GM23248 (cell line): ENCODE results near the gene MS4A4E.

Source experiments
- EZH2 ChIP-seq: fragments of 200-600 bp; sonication (generic); IDR thresholded peaks from 2 replicates; pipeline ENCODE4 v1.6.1; 2018; ENCODE audit warnings: antibody characterized with exemption, mild to moderate bottlenecking; ENCODE audit not compliant: insufficient read depth, poor library complexity, severe bottlenecking
- EZH2phosphoT487 ChIP-seq: fragments of 200-600 bp; sonication (generic); IDR thresholded peaks from 2 replicates; pipeline ENCODE4 v1.6.1; 2018; ENCODE audit warnings: antibody characterized with exemption, moderate library complexity, mild to moderate bottlenecking, low read depth; ENCODE audit not compliant: insufficient read depth

DNA sequence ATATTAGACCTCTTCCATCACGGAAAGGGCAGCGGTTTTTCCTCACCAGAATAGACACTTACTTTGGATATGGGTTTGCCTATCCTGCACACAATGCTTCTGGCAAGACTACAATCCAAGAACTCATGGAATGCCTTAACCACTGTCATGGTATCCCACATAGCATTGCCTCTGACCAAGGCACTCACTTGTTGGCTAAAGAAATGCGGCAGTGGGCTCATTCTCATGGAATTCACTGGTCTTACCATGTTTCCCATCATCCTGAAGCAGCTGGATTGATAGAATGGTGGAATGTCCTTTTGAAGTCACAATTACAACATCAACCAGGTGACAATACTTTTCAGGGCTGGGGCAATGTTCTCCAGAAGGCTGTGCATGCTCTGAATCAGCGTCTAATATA, 20.8 kb downstream of the MS4A4E start:
- TF ChIP-seq EZH2 (no peak), EZH2phosphoT487 (no peak)
